Gastroesophageal sphincter (tissue), 3 donors: ENCODE data around the gene ZCWPW1.

Source experiments
- POLR2A ChIP-seq, 2 donors: fragments of 450-650 bp; IDR thresholded peaks; one replicate each; pipeline ENCODE4 v1.6.1; 2017; ENCODE audit warnings: antibody characterized with exemption in 2 of 2, mild to moderate bottlenecking in 2 of 2, moderate library complexity in 1 of 2
- POLR2AphosphoS5 ChIP-seq: sonication (generic); formaldehyde crosslinking; IDR thresholded peaks from one replicate; pipeline ENCODE4 v1.6.1; 2017; ENCODE audit warnings: antibody characterized with exemption
- TF ChIP-seq, protein P1 (sequence below), 4 experiments: fragments of 200-600 bp in 2 of 4; fragments of 450-650 bp in 2 of 4; sonication (generic) in 1 of 4; IDR thresholded peaks; one replicate each; pipeline ENCODE4 v1.5.1; 2017 to 2019; ENCODE audit warnings: antibody characterized with exemption in 4 of 4, mild to moderate bottlenecking in 2 of 4, moderate library complexity in 2 of 4

- TF ChIP-seq, protein P1, sequence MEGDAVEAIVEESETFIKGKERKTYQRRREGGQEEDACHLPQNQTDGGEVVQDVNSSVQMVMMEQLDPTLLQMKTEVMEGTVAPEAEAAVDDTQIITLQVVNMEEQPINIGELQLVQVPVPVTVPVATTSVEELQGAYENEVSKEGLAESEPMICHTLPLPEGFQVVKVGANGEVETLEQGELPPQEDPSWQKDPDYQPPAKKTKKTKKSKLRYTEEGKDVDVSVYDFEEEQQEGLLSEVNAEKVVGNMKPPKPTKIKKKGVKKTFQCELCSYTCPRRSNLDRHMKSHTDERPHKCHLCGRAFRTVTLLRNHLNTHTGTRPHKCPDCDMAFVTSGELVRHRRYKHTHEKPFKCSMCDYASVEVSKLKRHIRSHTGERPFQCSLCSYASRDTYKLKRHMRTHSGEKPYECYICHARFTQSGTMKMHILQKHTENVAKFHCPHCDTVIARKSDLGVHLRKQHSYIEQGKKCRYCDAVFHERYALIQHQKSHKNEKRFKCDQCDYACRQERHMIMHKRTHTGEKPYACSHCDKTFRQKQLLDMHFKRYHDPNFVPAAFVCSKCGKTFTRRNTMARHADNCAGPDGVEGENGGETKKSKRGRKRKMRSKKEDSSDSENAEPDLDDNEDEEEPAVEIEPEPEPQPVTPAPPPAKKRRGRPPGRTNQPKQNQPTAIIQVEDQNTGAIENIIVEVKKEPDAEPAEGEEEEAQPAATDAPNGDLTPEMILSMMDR (IDR thresholded peaks at IDR 0.05): no peak
- TF ChIP-seq POLR2AphosphoS5: no peak
- TF ChIP-seq POLR2A (IDR thresholded peaks at IDR 0.05): no peak
These were observed 56.8 kb downstream of the ZCWPW1 start for GRCh38 chr7:100371561-100372171.
